Raji (cell line): ENCODE data around the gene DNASE1.

Experiments used
- POLR2A ChIP-seq: IDR thresholded peaks from 2 replicates; pipeline ENCODE4 v1.6.1; 2011; ENCODE audit warnings: low read depth, low read length, control low read depth; ENCODE audit not compliant: insufficient read depth

Gene DNASE1

DNA sequence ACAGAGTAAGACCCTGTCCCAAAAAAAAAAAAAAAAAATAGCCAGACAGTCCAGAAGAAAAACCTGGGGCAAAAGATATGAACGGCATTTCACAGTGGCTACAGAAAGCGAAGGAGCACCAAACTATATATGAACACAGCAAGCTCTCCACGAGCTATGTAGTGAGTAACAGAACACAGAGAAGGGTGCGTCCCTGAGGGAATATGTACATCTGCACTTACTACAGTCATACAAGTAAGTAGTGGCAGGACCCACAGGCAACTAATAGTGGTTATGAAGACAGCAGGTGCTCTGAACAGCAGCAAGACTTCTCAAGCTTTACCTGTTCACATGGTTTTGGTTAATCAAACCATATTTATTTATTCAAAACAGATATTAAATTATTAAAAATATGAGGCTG, 47.0 kb downstream of the DNASE1 start:
- no peak for TF ChIP-seq POLR2A

DNA sequence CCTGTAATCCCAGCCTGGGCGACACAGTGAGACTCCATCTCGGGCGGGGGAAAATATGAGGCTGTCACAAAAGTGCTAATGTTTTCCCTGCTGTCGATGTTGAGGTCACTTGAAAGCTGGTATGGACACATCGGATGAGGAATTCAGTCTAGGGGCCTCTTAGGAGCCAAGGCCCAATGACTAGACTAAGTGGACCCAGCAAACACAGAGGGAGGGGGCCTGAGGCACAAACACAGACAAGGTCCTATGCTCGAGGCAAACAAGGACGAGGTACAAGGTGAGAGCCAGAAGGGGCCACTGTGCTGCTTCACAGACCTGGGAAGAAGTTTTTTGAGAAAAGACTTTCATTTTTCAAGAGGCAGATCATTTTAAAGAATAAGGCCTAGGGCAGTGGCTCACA, 47.6 kb downstream of the DNASE1 start:
- TF ChIP-seq POLR2A: no peak

DNA sequence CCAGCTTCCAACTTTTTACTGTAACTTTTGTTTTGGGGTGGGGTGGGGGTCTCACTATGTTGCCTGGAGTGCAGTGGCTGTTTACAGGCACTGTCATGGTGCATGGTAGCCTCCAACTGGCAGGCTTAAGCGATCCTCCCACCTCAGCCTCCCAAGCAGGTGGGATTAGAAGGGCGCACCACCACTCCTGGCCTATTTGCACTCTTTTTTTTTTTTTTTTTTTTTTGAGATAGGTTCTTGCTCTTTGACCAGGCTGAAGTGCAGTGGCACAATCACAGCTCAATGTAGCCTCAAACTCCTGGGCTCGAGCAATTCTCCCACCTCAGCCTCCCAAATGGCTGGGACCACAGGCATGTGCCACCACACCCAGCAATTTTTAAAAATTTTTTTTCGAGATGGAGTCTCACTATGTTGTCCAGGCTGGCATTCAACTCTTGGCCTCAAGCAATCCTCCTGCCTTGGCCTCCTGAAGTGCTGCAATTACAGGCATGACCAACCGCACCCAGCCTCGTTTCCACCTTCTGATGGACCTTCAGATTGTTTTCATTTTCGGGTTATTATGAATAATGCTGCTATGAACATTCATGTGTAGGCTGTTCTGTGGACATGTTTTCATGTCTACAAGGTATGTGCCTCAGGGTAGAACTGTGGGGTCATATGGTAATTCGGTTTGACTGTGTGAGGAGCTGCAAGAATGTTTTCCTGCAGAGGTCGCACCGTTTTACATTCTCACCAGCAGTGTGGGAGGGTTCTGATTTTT, 51.9 kb downstream of the DNASE1 start:
- TF ChIP-seq POLR2A: no peak
